Measurements from ENCODE around the gene ZFP92.
"Not testable (repeated sequence)": the region's sequence is repeated elsewhere in the genome, so short reads cannot be mapped to it uniquely, and the experiment has no call there.

The ZFP92 gene

GRCh38 chrX:153387345-153387744 is 23.9 kb upstream of the ZFP92 start:
- no peak for DNase-seq

GRCh38 chrX:153387987-153388721 is 23.1 kb upstream of the ZFP92 start:
- DNase-seq = no peak

GRCh38 chrX:153388722-153389459 is 22.4 kb upstream of the ZFP92 start:
- no peak for DNase-seq

GRCh38 chrX:153389460-153389768 is 21.9 kb upstream of the ZFP92 start:
- not testable (repeated sequence) for DNase-seq

GRCh38 chrX:153392642-153393321 is 18.5 kb upstream of the ZFP92 start:
- no peak for DNase-seq

DNA sequence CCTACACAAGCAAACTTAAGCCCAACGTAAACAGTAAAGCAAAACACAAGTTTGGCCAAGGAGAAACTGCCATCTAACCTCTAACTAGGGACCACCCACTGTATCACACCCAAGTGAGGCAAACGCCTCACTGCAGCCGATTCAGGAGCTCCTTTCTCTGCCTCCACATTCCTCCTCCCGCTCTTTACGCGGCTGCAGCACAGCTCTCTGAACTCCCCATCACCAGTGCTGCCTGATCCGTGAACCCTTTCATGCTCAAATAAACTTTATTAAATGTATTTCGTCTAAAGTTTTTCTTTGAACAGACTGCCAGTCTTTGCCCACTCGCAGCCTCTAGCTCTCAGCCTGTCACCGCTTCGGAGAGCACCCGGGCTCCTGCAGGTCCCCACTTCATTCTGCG is 16.7 kb upstream of the ZFP92 start:
- no peak for DNase-seq

DNA sequence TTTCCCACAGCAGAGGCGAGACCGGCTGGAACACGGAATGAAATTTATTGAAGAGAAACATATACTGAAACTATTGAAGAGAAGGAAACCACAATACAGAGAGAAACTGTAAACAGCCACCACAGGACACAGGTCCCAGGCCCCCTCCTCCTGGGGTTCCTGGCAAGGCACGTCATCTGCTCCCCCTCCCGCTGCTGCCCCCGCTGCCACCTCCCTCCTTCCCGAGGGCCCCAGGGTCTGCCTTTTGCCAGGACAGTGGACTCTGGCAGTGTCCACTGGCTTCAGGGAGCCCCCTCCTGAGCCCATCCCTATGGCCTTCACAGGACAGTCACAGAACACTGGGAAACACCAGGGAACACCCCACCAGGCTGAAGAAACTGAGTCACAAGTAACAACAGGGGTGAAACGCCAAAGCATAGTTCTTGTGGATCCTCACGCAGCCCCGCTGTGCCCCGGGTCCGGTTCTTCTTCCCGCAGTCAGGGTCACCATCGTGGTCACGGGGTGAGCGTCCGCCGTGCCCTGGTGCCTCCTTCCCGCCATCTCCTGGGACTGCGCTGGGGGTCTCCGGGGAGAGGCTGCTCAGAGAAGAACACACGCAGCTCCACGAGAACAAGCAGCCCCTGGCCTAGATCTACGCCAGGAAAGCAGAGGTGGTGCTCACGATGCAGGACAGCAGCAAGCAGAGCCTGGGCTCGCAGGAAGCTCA is 15.5 kb upstream of the ZFP92 start:
- DNase-seq = no peak

- DNase-seq = no peak
Observed at GRCh38 chrX:153396320-153397195, 14.7 kb upstream of the ZFP92 start.

GRCh38 chrX:153397256-153397960 is 13.9 kb upstream of the ZFP92 start:
- no peak for DNase-seq

DNA sequence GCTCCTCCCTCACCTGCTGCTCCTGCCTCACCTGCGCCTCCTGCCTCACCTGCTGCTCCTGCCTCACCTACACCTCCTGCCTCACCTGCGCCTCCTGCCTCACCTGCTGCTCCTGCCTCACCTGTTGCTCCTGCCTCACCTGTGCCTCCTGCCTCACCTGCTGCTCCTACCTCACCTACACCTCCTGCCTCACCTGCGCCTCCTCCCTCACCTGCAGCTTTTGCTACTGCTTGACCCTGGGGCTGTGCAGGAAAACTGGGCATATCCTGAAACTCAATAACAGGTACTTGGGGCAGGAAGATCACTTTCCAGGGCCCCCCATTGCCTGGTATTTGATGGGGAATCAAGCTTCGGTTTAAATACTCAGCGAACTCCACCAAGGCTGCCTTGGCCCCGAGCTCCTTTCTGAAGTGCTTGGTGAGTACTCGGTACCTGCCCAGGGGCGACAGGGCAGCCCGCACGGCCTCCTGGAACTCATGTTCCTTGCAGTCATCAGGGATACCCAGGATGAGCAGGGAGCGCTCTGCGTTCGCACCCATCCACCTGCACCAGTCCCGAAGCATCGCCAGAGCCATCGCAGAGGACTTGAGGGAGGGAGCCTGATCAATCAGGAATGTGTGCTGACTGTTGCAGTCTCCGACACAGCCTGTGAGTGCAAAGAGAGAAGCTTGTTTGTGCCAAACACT is 12.9 kb upstream of the ZFP92 start:
- no peak for DNase-seq

DNA sequence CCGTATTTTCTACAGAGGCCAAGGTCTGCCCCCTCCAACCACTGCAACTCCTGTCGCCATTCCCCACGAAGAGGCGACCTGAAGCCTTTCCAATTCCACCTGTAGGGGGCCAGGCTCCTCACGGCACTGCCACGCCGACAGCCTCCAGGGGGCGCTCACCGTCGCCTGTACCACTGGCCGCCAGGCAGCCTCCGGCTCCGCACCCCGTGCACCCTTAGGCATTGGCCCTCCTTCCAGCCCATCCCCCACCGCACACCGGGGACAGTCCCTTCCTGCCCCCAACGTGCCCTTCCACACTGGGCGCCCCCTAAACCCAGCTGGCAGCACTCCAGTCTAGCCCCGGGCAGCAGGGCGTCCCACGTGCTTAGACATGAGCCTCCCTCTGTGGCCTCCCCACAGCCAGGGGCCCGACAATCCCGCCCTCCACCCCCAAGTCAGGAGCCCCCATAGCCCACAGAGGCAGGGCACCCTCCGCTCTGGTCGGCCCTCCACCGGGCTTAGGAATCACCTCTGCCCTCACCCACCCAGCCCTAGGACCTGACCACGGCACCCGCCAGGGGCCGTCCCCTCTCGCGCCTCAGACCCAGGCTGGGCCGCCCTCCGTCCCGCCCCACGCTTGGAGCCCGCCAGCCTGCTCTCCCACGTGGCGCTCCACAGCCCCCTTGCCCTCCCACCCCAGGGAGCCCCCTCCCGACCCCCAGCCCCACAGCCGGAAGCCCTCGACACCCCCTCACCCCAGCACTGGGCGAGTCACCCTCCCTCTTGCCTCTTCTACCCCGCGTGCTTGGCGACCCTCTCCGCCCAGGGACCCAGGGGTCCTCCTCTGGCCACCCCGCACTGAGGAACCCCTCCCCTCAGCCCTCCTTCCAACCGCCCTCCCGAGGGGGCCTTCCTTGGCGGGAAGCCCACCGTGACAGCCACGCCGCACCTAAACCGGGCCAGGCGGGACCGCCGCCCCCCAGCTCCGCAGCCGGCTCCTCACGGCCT is 10.8 kb upstream of the ZFP92 start:
- DNase-seq = no peak

DNA sequence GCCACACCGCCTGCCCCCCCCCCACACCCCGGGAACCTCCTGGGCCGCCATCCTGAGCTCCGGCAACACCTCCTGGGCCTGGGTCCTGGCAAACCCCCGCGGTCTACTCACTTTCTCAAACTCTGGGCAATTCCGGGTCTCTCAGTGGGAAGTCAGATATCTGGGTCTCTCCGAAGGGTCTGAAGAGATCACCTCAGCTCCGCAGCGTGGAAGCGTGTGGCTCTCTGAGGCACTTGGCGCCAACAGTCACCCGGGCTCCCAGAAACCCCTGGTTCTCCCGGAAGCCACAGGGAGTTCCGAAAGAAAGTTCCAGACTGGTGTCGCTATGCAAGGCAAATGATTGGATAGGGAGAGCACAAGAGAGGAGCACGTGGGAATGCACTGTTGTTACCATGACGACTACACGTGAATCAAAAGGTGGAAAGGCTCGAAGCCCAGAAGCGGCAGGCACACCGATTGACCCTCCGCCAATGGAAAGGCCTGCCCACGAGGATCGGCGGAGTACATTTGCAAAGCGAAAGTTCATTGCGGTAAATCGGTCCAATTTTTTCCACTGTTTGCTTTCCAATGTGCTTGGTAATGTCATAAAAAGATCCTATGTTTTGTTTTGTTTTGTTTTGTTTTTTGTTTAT is 10.0 kb upstream of the ZFP92 start, which contains the start of gene PNMA6E:
TSS of gene PNMA6E (minus strand) at position 218 of the 632 bp plus-strand sequence. CDS start 2,501 bp downstream, outside the sequence.
- DNase-seq = no peak

- DNase-seq = not testable (repeated sequence)
Observed at GRCh38 chrX:153404333-153404732, 6.9 kb upstream of the ZFP92 start.

DNA sequence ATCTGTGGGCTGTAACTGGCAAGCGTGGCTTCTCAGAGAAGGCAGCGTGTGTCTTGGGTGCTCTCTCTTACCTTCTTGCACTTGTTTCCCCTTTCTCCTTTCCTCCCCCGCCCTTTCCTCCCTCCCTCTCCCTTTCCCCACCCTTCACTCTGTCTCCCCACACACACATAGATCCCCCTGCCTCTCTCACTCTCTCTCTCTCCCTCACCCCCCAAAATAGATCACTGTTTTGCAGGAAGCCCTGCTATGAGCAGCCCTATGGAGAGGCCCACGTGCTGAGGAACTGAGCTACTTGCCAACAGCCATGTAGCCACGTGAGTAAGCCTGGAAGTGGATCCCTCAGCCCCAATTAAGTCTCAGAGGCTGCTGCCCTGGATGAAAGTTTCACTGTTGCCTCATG is 5.8 kb upstream of the ZFP92 start:
- no peak for DNase-seq

GRCh38 chrX:153406011-153406410 is 5.3 kb upstream of the ZFP92 start:
- no peak for DNase-seq

DNA sequence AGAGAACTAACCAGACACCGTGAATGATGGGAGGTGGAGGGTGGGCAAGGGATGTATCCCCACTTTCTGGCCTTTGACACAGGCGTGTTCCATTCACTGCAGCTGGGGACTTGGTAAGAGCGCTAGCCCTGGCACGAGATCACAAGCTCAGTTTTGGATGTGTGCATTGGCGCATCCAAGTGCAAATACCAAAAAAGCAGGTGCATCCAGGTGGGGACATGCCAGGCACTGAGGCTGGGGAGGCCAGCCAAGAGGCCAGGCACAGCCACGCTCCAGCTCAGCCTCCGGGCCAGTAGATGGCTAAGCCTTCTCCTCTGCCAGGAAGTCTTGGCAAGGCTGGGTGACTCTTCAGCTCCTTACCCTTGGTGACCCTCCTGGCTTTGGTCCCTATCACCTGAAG is 4.4 kb upstream of the ZFP92 start:
- no peak for DNase-seq

- DNase-seq = no peak
Observed at GRCh38 chrX:153407736-153408135, 3.5 kb upstream of the ZFP92 start.

- DNase-seq = no peak
Observed at GRCh38 chrX:153408221-153408721, 3.0 kb upstream of the ZFP92 start.

DNA sequence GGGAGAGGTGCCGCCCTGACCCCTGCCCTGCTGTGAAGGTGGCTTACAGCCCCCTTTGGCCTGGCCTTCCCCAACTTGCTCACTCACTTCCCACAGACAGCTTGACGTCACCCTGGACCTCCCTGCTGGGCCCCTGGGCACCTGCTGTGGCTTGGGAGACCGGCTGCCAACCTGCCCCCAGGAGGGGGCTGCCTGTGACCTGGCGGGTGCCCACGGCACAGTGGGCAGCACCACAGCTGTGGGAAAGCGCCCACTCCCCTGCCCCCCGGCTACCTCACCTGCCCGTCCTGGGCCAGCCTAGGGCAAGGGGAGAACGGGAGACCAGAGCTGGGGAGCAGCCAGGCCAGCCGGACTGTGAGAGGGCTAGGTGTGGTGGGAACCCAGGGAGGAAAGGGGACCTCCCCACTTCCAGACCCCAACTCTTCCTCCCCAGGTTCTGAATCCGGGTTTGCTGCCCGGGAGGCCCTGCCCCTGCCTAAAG is 2.4 kb upstream of the ZFP92 start:
- DNase-seq = no peak
